NOMO-1 treated with dmso at 0.1 percent for 144 hours (cell line): ENCODE data around the gene CAPN2.

Experiments used
- DNase-seq: peaks from one replicate; lab custom pipeline; 2025; ENCODE audit not compliant: unreplicated experiment; lab: John Stamatoyannopoulos, UW

CAPN2 gene

DNA sequence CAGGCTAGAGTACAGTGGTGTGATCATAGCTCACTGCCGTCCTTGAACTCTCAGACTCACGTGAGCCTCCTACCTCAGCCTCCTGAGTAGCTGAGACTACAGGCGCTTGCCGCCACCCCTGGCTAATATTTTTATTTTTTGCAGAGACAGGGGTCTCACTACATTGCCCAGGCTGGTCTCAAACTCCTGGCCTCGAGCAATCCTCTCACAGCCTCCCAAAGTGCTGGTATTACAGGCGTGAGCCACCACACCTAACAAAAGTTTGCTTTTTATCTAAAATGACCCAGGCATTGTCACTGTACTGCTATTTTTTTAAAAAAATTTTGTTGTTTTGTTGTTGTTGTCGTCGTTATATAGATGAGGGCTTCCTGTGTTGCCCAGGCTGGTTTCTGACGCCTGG, 46.4 kb downstream of the CAPN2 start:
- DNase-seq: no peak

DNA sequence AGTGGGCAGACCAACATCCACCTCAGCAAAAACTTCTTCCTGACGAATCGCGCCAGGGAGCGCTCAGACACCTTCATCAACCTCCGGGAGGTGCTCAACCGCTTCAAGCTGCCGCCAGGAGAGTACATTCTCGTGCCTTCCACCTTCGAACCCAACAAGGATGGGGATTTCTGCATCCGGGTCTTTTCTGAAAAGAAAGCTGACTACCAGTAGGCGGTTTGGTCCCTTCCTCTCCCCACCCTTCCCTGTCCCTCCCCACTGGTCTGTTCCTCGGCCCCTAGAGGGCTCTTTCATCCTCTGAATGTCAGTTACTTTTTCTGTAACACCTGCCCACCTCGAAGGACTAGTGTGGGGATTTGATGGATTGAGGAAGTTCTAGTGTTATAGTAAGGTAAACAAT, 46.9 kb downstream of the CAPN2 start:
- no peak for DNase-seq

DNA sequence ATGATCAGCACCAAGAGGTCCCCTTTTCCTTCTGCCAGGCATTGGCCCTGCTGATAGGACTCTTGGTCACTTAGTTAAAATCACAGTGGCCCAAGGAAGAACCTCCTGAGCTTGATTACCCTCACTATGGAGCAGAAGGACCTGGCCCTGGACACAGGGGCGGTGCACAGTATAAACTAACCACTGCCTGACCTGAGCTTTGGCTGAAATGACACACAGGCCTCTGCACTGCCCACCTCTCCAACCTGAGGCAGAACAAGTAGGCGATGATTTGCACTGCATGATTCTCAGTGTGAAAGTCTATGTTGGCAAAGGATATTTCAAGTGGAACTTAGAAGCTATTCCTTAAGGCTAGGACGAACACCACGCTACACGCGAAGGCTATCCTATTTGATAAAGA, 48.5 kb downstream of the CAPN2 start:
- no peak for DNase-seq

DNA sequence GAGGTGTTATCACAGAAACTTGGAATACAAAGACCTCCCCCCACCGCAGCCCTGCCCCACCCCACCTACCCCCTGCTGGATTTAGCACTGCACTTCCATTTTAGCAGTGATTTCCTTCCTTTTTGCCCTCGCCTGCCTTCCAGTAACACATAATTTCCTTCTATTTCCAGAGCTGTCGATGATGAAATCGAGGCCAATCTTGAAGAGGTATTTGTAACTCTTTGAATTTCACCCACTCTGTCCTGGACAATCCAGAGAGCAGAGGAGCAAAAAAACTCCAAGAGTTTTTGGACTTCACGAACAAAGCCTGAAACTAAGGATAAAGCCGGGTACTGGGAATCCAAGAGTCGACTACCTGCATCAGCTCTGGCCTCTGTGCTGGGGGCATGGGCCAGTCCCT, 49.1 kb downstream of the CAPN2 start:
- DNase-seq: no peak

DNA sequence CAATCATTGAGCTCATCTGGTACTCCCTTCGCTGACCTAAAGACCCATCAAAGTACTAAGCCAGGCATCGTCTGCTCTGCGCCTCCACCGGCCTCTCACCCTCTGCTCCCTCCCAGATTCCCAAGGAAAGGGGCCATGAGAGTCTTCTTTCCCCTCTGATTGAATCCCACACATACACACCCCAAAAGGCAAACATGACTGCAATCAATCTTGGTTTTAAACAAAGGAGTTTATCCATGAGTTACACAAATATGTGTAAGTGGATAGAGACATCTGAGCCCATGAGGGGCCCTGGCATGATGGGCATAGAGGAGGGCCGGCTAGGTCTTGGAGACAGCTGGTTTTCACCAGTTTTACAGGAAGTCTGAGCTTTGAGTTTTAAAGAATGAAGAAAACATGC, 50.9 kb downstream of the CAPN2 start:
- DNase-seq: no peak

DNA sequence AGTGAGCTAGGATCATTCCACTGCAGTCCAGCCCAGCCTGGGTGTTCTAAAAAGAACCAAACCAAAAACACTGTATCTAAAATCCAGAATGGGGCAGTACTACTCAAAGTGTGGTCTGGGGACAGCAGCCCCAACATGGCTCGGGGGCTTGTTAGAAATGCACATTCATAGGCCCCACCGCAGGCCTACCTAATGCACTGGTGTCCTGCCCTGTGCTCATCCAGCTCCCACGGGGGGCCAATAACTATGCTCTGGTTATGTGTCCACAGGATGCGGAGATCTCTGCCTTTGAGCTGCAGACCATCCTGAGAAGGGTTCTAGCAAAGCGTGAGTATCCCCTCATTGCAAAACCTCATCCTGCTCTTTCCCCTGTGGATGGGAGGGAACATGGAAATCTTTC, 51.5 kb downstream of the CAPN2 start:
- DNase-seq: no peak

DNA sequence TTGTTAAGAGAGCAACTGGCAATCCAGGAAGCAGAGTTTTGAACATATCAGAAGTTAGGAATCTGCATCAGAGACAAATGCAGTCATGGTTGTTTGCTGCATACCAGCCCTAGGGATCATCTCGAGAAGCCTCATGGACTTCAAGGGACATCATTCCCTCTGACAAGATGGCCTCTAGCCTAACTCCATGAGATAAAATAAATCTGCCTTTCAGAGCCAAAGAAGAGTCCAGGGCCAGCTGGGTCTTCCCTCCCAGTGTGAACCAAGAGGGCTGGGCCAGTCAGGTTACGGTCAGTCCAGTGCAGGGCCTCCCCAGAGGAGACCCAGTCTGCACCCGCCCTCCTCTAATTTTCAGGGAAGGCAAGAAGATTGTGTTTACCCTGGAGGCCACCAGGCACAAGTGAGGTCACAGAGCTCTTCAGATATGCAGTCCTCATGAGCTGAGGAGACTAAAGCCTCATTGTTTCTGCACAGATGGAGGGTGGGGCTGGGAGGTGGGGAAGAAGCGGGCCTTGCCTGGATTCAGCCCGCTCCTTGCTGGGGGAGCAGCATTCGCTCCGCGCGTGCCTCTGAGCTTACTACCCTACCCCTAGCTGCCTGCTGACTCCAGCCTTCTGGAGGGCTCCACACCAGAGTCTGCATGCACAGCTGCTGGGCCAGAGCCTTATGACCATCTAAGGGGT, 52.8 kb downstream of the CAPN2 start:
- no peak for DNase-seq

DNA sequence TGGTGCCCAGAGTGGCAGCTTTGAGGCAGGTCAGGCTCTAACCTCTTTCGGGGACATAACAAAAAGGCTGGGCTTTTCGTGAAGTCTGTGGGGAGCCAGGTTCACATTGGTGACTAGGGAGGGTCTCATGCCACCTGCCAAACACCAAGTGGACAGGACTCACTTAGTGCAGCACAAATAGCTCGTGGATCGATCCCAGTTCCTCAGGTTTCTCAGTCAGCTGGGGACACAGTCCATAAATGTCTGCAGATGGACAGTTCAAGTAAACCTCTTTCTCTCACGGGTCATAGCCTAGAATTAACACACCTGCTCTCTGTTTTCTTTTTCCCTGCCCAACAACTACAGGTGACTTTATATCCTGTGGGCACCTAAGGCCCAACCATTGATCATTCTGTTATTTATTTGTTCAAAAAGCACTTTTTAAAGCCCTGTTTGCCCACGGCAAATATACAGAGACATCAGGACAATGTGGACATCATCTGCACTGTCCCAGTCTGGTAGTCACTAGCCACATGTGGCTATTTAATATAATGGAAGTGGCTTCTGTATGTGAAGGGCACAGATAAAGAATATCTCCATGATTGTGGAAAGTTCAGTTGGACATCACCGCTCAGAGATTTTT, 53.5 kb downstream of the CAPN2 start:
- no peak for DNase-seq

DNA sequence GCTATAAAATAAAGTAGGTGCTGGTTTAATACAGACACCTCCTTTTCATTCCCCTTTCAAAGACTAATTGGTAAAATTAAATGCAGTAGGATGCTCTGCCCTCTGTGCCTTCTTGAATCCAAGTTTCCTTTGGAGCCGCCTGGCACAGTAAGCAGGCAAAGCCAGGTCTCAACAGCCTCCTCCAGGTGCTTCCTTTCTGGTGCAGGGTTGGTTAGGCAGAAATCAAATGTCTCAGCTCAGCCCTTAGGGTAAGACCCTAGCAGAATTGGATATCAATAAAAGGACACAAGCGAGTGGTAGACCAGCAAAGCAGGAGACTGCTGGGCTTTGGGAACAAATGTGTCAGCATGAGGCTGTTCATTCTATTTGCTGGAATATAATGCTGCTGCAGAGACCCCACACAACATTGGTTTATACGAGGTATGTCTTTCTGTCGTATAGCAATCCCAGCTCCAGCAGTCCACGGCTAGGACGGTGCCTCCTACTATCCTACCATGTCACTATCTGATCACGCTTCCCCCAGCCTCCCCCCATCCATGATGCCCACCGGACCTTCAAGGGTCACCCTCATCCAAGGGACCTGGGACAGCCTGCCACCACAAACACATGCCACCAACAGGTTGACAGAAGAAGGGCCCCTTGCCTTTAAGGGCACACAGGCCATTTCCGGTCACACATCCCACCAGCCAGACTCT, 58.4 kb downstream of the CAPN2 start:
- no peak for DNase-seq

DNA sequence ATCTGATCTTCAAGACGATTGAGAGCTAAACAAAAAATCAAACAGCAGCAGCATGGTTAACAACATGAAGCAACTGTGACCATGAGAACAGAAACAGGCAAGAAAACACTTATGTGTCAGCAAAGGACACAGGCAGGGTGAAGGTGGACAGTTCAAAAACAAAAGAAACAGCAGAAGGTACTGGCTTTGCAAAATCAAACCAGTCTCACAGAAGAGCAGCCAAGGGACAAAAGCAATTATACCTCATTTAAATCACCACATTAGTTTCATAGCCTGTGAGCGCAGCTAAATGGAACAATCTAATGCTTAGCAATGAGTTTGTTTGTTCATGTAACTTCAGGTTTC, 59.1 kb downstream of the CAPN2 start:
- DNase-seq: no peak

DNA sequence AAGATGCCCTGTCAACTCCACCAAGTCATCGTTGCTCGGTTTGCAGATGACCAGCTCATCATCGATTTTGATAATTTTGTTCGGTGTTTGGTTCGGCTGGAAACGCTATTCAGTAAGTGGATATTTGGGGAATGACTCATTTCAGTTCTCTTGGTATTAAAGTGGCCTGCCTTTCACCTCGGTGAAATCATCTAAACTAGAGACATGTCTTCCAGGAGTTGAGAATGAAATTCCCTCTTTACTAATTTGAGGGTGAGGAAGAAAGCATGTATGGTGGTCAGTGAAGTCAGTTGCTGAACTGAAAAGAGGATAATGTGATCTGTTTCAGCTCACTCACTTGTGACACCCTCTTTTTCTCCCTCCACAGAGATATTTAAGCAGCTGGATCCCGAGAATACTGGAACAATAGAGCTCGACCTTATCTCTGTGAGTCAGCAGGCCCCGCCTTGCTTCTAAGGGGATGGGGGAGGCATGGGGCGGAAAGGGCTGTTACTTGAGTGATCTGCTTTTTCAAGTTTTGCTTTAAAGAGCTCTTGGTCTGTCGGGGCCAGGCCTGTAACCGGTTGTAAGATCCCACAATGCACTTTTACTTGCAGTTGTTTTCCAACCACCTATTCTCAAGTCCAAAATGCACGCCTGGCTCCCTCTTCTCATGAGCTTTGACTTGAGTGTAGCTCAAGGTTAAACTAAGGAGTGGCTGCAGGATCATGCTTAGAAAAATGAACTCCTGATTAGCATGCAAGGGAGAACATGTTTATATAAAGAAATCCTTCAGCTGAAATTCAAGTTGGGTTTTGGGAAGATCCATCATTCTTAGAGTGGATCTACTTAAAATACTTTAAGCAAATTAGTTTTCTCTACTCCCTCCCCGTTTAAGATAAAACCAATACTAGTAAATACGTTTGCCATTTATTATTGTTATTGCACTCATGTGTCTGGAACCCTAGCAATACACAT, 59.8 kb downstream of the CAPN2 start:
- no peak for DNase-seq

DNA sequence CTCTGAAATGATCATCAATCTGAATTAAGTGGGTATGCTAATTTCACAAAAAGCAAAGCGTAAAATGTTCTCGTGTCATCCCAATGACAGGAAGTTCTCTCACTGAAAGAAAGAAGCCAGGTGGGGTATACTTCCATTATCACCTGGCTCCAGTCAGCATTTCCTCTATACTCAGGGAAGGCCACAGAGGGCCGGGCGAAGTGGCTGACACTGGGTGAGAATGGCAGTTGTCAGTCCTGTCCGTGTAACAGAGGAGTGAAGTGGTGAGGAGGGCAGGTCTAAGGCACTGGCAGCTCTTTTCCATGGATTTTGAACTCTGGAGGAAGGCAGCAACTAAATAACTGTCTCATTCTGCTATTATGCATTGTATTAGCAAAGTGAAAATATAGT, 60.4 kb downstream of the CAPN2 start:
- DNase-seq: no peak

DNA sequence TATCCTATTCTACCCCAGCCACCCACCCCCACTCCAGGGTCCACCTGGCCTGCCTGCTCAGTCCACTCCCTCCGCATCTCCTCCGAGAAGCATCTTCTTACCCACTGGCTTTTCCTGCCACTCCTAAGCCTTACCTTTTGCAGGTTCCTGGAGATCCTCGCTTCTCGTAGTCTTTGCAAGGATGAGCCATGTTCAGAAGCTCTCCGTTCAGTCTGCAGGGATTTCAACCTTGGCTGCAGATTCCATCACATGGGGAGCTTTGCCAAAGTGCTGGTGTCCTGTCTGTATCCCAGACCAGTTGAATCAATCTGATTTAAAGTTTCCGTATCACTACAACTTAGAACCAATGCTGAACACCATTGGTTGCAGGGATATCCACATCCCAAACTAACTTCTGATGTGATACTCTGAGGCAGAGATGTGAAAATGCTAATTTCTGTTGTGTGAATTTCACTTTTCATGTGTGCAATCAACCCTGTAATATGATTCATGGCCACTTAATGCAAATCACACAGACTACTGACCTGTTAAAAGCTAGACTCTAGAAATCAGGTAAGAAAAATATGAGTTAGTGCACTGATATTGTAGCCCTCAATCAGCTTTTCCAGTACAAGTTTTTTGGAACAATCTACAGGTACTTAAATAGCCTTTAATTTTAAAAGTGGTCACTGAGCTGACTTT, 61.9 kb downstream of the CAPN2 start:
- DNase-seq: no peak

DNA sequence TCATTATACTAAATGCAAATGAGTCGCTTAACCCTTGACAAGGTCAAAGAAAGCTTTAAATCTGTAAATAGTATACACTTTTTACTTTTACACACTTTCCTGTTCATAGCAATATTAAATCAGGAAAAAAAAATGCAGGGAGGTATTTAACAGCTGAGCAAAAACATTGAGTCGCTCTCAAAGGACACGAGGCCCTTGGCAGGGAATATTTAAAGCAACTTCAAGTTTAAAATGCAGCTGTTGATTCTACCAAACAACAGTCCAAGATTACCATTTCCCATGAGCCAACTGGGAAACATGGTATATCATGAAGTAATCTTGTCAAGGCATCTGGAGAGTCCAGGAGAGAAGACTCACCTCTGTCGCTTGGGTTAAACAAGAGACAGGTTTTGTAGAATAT, 62.7 kb downstream of the CAPN2 start:
- DNase-seq: no peak

DNA sequence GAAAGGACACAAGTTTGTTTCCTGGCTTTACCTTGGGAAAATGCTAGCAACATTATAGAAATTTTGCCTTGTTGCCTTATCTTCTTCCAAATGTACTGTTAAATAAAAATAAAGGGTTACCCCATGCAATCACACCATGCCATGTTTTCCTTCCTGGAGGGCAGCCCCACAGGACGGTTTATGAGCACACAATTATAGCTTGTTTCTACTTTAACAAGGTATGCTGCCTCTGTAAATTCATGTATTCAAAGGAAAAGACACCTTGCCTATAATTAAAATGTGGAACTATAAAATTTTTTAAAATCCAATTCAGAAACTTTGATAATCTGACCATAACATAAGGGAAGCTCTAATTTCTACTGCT, 63.4 kb downstream of the CAPN2 start:
- DNase-seq: no peak

DNA sequence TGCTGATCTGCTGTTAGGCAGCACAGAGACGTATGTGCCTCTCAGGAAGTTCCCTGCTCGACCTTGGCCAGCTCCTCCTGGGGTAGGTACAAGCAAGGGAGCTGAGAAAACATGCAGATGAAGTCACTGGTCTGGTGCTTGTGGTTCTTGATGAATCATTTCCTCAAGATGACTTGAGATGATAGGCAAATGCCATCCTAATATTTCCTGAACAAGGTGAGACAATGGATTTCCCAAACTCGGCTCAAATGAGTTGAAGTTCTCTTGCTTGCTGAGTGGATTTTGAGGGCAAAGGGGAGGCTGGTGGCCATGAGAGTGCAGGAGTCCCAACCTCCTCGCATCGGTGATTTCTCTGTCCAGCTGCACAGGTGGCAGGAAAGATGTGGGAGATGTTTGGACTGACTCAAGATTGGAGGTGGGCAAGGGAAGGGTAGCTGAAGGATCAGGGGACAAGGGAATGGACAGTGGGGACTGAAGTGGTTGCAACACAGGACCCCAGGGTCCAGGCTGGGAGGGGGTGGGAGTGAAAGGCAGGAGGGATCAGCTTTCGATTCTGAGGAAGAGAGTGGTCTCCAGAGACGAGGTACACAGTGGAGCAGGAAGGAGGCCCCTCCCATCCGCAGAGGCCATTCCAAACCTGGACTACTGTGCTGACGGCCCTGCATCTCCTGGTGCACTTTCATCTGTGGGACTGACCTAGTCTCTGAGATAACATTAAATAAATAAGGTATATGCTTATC, 63.9 kb downstream of the CAPN2 start:
- no peak for DNase-seq

DNA sequence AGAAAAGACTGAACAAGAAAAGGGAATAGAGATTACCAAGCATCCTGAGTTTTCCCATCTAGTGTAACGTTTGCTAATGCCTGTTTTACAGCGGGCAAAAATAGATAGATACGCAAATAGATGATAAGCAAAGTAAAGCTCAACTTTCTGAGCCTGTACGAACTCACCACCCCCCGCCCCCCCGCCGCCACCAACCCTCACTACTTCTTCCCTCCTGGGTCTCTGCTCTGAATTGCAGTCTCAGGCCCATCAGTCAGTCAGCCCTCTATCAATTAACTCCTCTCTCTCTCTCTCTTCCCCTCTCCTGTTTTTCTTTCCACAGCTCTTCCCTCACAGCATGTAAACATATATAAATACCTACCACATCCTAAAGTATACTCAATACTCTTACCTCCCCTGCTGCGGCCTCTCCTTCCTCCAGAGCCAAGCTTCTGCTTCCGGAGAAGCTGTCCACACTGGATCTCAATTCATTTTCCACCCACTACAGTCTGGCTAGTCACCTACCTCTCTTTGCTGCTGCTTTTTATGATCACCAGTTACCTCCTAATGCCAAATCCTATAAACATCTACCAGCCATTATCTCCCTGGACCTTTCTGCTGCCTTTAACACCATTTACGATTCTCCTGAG, 64.6 kb downstream of the CAPN2 start:
- DNase-seq: no peak

DNA sequence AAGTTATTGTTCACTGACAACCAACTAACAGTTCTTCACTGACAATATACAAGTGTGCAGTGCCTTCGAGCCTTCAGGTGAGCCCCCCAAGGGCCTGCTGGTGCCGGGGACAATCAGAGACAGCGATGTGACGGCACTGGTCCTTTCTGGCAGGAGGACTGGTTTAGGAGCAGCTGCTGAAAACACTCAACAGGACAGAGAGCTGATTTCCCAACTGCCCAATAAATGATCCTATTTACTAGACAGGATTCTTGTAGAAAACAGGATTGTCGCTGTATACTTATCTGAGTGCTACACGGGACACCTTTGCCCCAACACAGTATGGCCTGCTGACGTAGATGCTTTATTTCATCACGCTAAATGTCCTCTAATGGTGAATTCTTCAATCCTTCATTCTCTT, 68.0 kb downstream of the CAPN2 start:
- no peak for DNase-seq

DNA sequence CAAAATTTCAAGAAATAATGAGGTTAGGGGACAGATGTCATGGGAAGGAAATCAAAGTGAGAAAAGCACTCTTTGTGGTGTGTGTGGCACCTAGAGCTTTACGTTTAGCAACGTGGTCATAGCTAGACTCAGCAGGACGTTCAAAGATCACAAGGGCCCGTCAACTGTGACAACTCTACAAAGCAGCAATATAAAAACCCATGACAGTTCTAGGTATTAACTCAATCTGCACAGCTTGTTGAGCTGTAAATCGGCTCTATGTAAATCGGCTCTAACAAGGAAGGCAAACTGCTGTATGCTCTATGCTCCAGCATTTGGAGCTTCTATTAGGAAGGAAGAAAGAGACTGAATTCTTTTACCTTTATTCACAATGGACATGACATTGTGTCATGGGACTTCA, 68.6 kb downstream of the CAPN2 start:
- no peak for DNase-seq

DNA sequence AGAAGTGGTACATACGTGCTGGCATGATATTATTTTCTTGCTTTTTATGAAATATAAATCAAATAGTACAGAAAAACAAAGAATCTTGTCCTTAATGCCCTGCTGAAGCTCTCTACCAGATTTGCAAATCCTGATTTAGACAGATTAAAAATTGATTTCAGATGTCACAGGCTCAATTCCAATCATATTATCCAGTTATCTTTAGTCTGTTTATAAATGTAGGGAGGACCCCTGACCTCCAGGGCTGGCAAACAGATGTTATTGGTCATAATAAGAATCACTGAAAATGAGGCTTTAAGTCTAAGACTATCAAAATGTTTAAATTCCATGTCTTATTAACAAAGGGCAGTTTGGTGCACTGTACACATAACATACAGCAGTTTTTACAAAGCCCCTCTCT, 71.3 kb downstream of the CAPN2 start:
- DNase-seq: no peak
